Pancreas (tissue), 10 donors: ENCODE measurements around the gene RNF130. TPM values are rescaled to one million over a fixed set of nuclear protein-coding genes. Genes with fewer than 3 reads are reported as not detected.
"Not testable (repeated sequence)": the region's sequence is repeated elsewhere in the genome, so short reads cannot be mapped to it uniquely, and the experiment has no call there.

Experiments used
- ATAC-seq, 4 donors: fragments of 200-7000 bp; cut with Tn5 transposase; one replicate each; pipeline versions ENCODE4 v1.8.0 to v1.9.1; 2020; ENCODE audit warnings: mild to moderate bottlenecking in 4 of 4, moderate library complexity in 4 of 4
- DNase-seq, 6 donors: peaks; one replicate each; pipeline ENCODE4 v3.0.0-alpha.2; 2020
- FAIRE-seq: peaks from 2 replicates; lab custom pipeline; 2012; peaks lifted over from hg19 to GRCh38; lab: Jason Lieb, UNC
- H3K27ac ChIP-seq, 4 donors: fragments of 200-600 bp; sonication (generic); 1 replicate in 3 of 4; 2 replicates in 1 of 4; pipeline versions ENCODE4 v1.5.0 to v1.8.0; 2020
- H3K27me3 ChIP-seq, 4 donors: fragments of 200-600 bp; one replicate each; pipeline ENCODE4 v1.8.0; 2021
- H3K36me3 ChIP-seq, 3 donors: fragments of 200-600 bp; sonication (generic) in 1 of 3; one replicate each; pipeline versions ENCODE4 v1.5.0 to v1.8.0; 2020 to 2021
- H3K4me1 ChIP-seq, 3 donors: fragments of 200-600 bp; one replicate each; pipeline ENCODE4 v1.8.0; 2021
- H3K4me3 ChIP-seq, 4 donors: fragments of 200-600 bp; sonication (generic) in 2 of 4; one replicate each; pipeline versions ENCODE4 v1.5.0 to v1.8.0; 2020 to 2021
- H3K9me3 ChIP-seq, 4 donors: fragments of 200-600 bp; one replicate each; pipeline ENCODE4 v1.8.0; 2021
- WGBS, 2 donors: extraction: QIAGEN DNeasy Blood & Tissue Kit; methylation state at CpG; one replicate each; pipeline ENCODE4 v1.1.7; 2013; 5-methylcytosine and 5-hydroxymethylcytosine counted together
- intact Hi-C, 3 donors: fragments of 100-400 bp; cut with DNase I; formaldehyde crosslinking; loops; one replicate each; pipeline versions ENCODE4 v1.11.1 to v1.14.2; 2022
- polyA plus RNA-seq, 2 donors: library from polyadenylated mRNA; stranded (reverse); fragments of 200-250 nt; gene quantifications; one replicate each; pipeline ENCODE4 v1.2.3, GENCODE V29; 2013
- total RNA-seq, 6 donors: library from RNA; stranded (reverse); fragmentation: NEBNext Ultra II Directional in 4 of 6; extraction: Animal tissue kit (Norgen Biotek cat#: 25700) in 4 of 6; gene quantifications; one replicate each; pipeline versions ENCODE4 v1.2.1 to v1.2.4, GENCODE V29; 2021 to 2023
- TF ChIP-seq, protein P1 (sequence below), 4 donors: fragments of 200-600 bp; sonication (generic) in 3 of 4; IDR thresholded peaks; one replicate each; pipeline versions ENCODE4 v1.5.0 to v1.8.0; 2021; ENCODE audit warnings: antibody characterized with exemption in 4 of 4
- donor health status: healthy with polysubstance abuse.
- donor health status: DM: no; HTN: no; CAD: no; lungs with moderate emphysema.
- donor health status: DM: no; HTN: no; CAD: no.
- donor health status: control.
- donor health status: control.
- donor health status: Bipolar disorder and iron deficiency.
- donor health status: DM: yes; HTN: yes; CAD: no.
- donor health status: DM: no; HTN: no; CAD: no.
- donor health status: DM: no; HTN: no; CAD: no.
- donor health status: DM: yes; HTN: yes; CAD: no.

The RNF130 gene
- total and polyA plus RNA-seq, 8 donors: 21.4 to 57.8 (median 37.8) TPM

DNA sequence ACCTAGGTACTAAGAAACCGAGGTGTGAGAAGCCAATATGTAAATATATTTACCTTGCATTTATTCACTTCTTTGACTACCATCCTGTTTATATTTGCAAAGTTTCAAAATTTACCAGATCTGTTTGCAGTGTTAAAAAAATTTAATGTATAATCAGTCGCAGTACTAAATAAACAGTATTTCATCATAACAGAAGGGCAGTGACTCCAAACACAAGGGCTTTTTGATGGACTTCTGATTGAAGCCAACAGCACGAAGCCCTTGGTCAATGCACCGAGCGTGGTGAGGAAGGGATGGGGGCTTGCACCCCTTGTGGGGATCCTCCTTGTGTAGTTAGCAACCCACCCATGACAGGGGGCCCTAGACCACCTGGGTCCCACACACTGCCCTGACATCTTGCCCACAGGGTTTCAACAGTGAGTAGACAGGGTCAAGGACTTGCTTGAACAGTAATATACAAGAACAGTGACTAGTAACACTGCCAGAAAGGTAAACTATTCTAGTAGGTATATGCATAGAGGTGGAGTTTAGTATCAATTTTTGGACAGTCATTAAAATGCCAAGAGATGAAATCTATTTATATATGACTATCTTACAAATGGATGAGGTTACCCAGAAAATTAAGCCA lies 111.2 kb downstream of the RNF130 start:
- H3K4me1 ChIP-seq: peaks cover 0 to 7% (median 0%) of the 10 kb centered on the region in 3 donors
- TF ChIP-seq, protein P1, sequence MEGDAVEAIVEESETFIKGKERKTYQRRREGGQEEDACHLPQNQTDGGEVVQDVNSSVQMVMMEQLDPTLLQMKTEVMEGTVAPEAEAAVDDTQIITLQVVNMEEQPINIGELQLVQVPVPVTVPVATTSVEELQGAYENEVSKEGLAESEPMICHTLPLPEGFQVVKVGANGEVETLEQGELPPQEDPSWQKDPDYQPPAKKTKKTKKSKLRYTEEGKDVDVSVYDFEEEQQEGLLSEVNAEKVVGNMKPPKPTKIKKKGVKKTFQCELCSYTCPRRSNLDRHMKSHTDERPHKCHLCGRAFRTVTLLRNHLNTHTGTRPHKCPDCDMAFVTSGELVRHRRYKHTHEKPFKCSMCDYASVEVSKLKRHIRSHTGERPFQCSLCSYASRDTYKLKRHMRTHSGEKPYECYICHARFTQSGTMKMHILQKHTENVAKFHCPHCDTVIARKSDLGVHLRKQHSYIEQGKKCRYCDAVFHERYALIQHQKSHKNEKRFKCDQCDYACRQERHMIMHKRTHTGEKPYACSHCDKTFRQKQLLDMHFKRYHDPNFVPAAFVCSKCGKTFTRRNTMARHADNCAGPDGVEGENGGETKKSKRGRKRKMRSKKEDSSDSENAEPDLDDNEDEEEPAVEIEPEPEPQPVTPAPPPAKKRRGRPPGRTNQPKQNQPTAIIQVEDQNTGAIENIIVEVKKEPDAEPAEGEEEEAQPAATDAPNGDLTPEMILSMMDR (IDR thresholded peaks at IDR 0.05): no peak
- 49 to 66% methylated on average over 5 of the region's 5 CpGs for WGBS, 2 donors
- no peak for FAIRE-seq
- no peak overlapping the region for H3K27ac ChIP-seq
- H3K9me3 ChIP-seq: no peaks in the 10 kb centered on the region
- ATAC-seq: no peak
- no peak for DNase-seq
- H3K36me3 ChIP-seq: peaks cover 0 to 23% (median 7%) of the 10 kb centered on the region in 3 donors
- no peaks in the 10 kb centered on the region for H3K27me3 ChIP-seq
- H3K4me3 ChIP-seq: no peak overlapping the region
- intact Hi-C loops: no loop called here

DNA sequence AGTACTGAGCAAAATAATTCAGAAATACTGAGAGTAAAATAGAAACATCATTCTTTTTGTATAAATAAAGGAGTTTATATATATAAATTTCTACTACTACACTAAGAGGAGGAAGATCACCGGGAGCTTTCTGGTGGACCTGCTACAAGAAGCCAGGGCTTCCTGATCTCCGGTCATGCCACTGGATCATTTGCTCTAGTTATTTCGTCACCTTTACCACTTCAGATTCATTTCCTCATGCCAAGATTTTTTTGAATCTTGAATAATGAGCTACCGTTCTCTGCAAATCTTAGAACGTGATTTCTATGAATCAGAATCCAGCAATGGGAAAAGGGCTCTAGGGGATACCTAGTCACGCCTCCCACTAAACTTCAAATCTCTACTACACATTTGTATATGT lies 111.9 kb downstream of the RNF130 start:
- WGBS, 2 donors: 90 to 91% methylated on average over 6 of the region's 6 CpGs
- FAIRE-seq (no peak), ATAC-seq (peak in 1 of 4 donors; percentile 31), DNase-seq (no peak)
- Histone ChIP-seq H3K9me3 (no peaks in the 10 kb centered on the region), H3K4me3 (no peak overlapping the region), H3K27me3 (no peaks in the 10 kb centered on the region), H3K36me3 (peaks cover 0 to 22% (median 7%) of the 10 kb centered on the region in 3 donors), H3K4me1 (peaks cover 0 to 7% (median 0%) of the 10 kb centered on the region in 3 donors), H3K27ac (no peak overlapping the region)
- TF ChIP-seq, protein P1 (IDR thresholded peaks at IDR 0.05): no peak
- intact Hi-C loops: no loop called here

DNA sequence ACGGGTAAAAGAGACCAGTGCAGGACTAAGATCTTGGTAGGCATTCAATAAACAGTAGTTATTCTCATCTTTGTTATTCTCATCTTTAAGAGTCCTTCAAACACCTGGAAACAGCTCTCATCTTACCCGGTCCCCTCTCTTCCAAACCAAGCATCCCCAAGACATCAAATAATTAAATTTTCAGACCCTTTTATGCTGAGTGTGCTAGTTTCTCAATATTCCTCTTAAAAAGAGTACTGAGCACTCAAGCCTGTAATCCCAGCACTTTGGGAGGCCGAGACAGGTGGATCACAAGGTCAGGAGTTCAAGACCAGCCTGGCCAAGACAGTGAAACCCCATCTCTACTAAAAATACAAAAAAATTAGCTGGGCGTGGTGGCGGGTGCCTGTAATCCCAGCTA lies 112.4 kb downstream of the RNF130 start:
- FAIRE-seq, ATAC-seq, H3K27ac ChIP-seq: not testable (repeated sequence)

DNA sequence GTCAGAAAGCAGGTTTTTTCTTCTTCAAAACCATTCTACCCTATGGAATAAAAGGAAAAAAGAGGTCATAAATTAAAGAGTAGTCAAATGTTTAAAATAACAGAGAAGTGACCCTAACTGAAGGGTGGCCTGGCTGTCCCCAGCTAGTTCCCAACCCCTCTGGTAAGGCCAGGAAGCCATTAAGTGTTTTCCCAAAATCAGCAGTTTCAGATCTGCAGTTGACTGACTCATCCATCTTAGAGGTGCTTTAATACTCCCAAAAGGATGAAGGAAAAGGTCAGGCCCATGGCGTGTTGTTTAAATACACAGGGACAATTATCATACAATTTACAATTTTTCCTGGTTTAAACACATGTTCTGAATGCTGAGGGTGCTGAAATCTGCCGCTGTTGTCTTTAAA lies 115.9 kb downstream of the RNF130 start:
- H3K36me3 ChIP-seq: peaks cover 0 to 6% (median 0%) of the 10 kb centered on the region in 3 donors
- WGBS, 2 donors: 86 to 87% methylated on average over 2 of the region's 2 CpGs
- intact Hi-C loops: no loop called here

More for the DNA sequence above, 112.4 kb downstream of the RNF130 start:
- WGBS, 2 donors: 96 to 98% methylated on average over 5 of the region's 5 CpGs
- intact Hi-C loops, H3K4me1 ChIP-seq, H3K4me3 ChIP-seq, H3K27me3 ChIP-seq, DNase-seq, H3K9me3 ChIP-seq: not testable (repeated sequence)
- peaks cover 0 to 20% (median 7%) of the 10 kb centered on the region in 3 donors for H3K36me3 ChIP-seq

DNA sequence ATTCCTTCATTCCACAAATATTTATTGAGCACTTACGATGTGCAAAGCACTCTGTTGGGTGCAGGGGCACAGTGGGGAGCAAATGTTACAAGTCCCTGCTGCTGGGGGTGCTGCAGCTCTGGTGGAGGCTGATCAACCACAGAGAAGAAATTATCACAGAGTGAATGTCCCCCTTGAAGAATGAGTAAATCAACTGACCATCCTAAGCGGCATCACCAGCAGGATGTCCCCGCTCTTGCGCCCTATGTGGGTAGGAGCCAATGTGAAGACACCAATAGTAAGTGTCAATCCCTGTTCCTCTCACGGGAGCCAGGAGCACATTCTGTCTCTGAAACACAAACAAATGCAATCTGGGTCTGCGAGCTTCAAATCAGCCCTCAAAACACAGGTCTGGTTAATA lies 116.5 kb downstream of the RNF130 start:
- H3K9me3 ChIP-seq: no peaks in the 10 kb centered on the region
- TF ChIP-seq, protein P1 (IDR thresholded peaks at IDR 0.05): no peak
- FAIRE-seq: no peak
- H3K4me3 ChIP-seq: no peak overlapping the region
- H3K27me3 ChIP-seq: no peaks in the 10 kb centered on the region
- H3K27ac ChIP-seq: no peak overlapping the region
- WGBS, 2 donors: 93 to 96% methylated on average over 6 of the region's 6 CpGs
- ATAC-seq: no peak
- no peaks in the 10 kb centered on the region for H3K4me1 ChIP-seq
- DNase-seq: no peak
- peaks cover 0 to 6% (median 0%) of the 10 kb centered on the region in 3 donors for H3K36me3 ChIP-seq
- intact Hi-C loops: no loop called here

More for the DNA sequence above, 115.9 kb downstream of the RNF130 start:
- FAIRE-seq (no peak), ATAC-seq (peak in 2 of 4 donors; percentile 51 to 58), DNase-seq (no peak)
- TF ChIP-seq, protein P1 (IDR thresholded peaks at IDR 0.05): no peak
- no peaks in the 10 kb centered on the region for H3K27me3 ChIP-seq
- no peaks in the 10 kb centered on the region for H3K9me3 ChIP-seq
- H3K4me1 ChIP-seq: peaks cover 0 to 5% (median 0%) of the 10 kb centered on the region in 3 donors
- no peak overlapping the region for H3K27ac ChIP-seq
- H3K4me3 ChIP-seq: no peak overlapping the region
